ENCODE measurements around the gene RHBDD3.

The RHBDD3 gene

DNA sequence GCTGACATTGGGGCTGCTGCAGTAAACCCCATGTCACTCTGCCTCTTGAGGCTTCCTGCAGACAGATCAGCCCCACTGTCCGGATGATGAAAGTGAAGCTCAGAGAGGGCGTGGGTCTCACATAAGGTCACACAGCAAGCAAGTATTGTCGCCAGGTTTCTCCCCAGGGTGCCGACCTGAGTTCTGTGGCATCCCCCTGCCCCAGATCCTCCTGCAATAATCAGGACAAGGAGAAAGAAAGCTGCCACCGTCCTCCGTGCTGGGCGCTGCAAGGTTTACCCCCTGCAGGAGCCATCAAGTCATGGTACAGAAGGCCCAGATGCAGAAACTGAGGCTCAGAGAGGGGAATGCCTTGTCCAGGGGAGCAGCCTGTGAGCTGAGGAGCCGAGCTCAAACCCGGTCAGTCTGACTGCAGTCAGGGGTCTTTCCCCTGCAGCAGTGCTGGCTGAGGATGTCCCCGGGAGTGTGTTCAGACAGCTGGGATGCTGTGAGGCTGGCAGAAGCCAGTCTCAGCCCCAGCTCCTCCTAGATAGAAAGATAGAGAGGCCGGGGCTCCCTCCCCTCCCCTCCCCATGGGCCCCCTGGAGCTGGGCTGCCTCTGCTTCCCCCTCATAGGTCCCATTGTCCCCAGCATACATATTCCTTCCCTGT lies 48.9 kb downstream of the RHBDD3 start:
- DNase-seq (ENCODE audit: low read depth) = no peak

GRCh38 chr22:29217827-29218757 lies 49.7 kb downstream of the RHBDD3 start:
- no peak for DNase-seq (ENCODE audit: low read depth)

DNA sequence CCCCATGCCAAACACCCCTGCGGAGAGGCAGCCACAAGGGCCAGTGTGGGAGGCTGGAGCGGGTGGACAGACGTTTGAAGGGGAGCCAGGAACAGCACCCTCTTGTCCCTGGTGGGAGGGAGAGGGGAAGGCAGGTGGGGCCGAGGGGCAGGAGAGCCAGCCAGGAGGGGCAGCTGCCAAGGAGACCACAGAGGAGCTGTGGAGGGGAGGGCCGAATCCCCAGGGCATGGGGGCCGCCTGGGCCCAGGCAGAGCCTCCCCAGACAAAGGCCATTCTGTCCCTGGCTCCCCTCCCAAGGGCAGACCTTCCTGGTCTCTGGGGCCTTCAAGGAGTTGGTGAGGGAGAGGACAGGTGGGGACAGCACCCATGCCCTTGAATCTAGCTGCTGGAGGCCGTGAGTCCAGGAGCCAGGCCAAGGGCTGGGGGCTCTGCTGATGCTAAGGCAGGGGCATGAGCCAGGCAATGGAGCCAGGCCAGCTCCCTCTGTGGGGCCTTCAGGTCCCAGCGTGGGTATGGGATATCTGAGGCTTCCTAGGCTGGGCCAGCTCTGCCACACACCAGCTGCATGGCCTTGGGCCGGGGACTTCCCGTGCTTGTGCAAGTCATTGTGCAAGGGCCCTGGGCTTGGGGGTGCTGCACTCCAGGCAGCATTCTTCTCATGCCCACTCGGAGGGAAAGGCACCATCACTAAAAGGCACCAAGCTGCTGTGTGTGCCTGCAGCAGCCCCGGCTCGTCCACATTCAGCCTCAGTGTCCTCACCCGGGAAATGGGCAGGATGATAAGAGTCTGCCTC lies 50.7 kb downstream of the RHBDD3 start:
- no peak for DNase-seq (ENCODE audit: low read depth)

DNA sequence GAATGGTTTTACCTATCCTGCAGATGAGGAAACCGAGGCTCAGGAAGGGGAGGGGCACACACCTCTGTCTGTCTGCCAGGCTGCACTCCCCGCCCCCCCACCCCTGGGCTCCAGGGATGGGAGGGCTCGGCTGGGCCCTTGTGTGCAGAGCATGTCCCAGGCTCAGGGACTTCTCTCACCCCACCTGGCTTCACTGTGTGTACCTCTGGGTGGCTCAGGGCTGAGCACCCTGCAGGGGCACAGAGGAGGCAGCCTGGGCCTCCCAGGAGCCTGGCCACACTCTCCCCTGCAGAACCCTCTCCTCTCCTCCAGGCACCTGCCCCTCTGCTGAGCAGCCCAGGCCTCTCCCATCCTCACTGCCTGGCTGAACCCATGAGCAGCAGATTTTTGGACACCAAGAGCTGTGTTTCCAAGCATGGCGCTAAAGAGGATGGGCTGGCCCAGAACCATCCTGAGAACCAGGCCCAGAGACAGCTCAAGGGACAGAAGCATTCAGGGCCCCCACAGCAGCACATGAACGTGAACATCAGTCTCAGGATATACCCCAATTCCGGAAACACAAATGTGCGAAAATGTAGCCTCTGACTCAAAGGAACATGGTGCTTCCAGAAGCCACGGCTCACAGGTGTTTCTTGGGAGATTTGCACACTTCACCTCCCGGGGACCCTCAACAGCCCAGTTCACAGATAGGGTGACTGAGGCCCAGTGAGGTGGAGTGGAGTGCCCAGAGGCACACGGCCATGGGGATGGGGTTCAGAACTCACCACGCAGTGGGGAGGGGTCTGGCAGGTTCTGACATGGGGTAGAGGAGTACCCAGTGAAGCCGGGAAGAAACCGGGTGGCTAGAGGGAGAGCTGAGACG lies 51.5 kb downstream of the RHBDD3 start:
- no peak for DNase-seq (ENCODE audit: low read depth)

DNA sequence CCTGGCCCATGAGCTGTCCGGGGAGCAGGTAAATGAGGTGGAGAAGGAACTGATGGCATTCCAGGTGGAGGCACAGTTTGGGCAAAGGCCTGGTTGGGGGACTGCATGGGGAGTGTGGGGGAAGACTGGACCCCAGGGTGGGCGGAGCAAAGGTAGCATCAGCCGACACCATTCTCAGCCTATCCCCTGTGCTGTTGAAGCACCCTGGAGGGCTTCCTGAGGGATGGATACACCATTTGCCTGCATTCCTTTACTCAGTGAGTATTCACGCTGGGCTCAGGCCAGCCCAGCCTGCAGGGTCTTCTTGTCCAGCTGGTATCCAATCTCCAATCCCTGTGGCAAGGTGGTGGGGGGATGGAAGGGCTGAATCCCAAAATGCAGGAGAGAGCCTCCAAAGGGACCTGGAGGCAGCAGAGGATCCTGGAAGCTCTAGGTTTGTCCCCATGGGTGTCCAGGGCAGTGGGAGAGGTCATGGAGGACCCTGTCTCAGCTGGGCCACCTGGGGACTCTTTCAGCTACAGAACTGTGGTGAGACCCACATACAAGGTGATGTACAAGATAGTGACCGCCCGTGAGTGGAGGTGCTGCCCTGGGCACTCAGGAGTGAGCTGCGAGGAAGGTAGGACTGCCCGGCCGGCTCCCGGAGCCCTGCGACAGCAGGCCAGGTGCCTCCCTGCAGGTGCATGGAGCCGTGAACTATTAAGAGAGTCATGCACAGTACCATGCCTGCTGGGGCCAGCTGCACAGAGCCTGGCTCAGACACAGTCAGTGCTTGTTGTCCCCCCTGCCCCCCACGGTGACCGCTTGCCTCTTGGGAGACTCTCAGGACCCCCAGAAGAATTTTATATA lies 52.5 kb downstream of the RHBDD3 start:
- DNase-seq (ENCODE audit: low read depth) = no peak

GRCh38 chr22:29214232-29214631 lies 53.5 kb downstream of the RHBDD3 start:
- no peak for DNase-seq (ENCODE audit: low read depth)

- DNase-seq (ENCODE audit: low read depth) = no peak
Observed at GRCh38 chr22:29213493-29213892, 54.3 kb downstream of the RHBDD3 start.

- DNase-seq (ENCODE audit: low read depth) = no peak
Observed at GRCh38 chr22:29212743-29213142, 55.0 kb downstream of the RHBDD3 start.

DNA sequence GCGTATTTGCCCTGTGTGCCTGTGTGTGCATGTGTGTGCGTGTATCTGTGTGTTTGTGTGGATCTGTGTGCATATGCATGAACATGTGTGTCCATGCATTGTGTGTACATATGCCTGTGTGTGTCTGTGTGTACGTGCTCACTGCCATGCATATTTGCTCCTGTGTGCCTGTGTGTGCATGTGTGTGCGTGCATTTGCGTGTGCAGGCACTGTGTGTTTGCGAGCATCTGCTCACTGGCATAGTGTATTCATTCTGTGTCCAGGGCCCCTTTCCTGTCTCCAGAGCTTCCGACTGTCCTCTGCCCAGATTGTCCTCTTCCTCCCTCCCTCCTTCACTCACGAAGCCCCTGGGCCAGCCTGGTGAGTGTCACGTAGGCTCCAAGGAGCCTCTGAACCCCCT lies 56.3 kb downstream of the RHBDD3 start:
- DNase-seq (ENCODE audit: low read depth) = no peak

- DNase-seq (ENCODE audit: low read depth) = no peak
Observed at GRCh38 chr22:29211066-29211465, 56.7 kb downstream of the RHBDD3 start.
